ELR (cell line): ENCODE data around the gene BOC.

Source experiments
- DNase-seq: peaks from one replicate; pipeline ENCODE4 v3.0.0-alpha.2; 2015; ENCODE audit warnings: low read depth

BOC gene

GRCh38 chr3:113251817-113252216, 40.5 kb downstream of the BOC start:
- no peak for DNase-seq

GRCh38 chr3:113252553-113252952, 41.2 kb downstream of the BOC start:
- DNase-seq, result no peak

GRCh38 chr3:113253702-113254101, 42.3 kb downstream of the BOC start:
- DNase-seq, result no peak

GRCh38 chr3:113254171-113254947, 43.0 kb downstream of the BOC start:
- no peak for DNase-seq

GRCh38 chr3:113255100-113255853, 43.9 kb downstream of the BOC start:
- DNase-seq, result peak; percentile 32

- DNase-seq, result no peak
These were observed 44.7 kb downstream of the BOC start for GRCh38 chr3:113255854-113256615.

- no peak for DNase-seq
These were observed 47.0 kb downstream of the BOC start for GRCh38 chr3:113258361-113258760.

- DNase-seq, result no peak
These were observed 47.8 kb downstream of the BOC start for GRCh38 chr3:113259196-113259595.

- DNase-seq, result no peak
These were observed 49.8 kb downstream of the BOC start for GRCh38 chr3:113261063-113261625.

GRCh38 chr3:113261626-113262303, 50.4 kb downstream of the BOC start:
- DNase-seq, result no peak

GRCh38 chr3:113262304-113262665, 50.9 kb downstream of the BOC start:
- no peak for DNase-seq

GRCh38 chr3:113263020-113263419, 51.7 kb downstream of the BOC start:
- no peak for DNase-seq

- DNase-seq, result no peak
These were observed 52.4 kb downstream of the BOC start for GRCh38 chr3:113263778-113264177.

GRCh38 chr3:113264283-113265131, 53.1 kb downstream of the BOC start:
- no peak for DNase-seq

GRCh38 chr3:113265231-113265630, 53.9 kb downstream of the BOC start:
- no peak for DNase-seq

GRCh38 chr3:113266738-113267137, 55.4 kb downstream of the BOC start:
- DNase-seq, result no peak

GRCh38 chr3:113268311-113268710, 57.0 kb downstream of the BOC start:
- no peak for DNase-seq

GRCh38 chr3:113268942-113269341, 57.6 kb downstream of the BOC start:
- no peak for DNase-seq

- DNase-seq, result no peak
These were observed 58.3 kb downstream of the BOC start for GRCh38 chr3:113269661-113270060.

GRCh38 chr3:113270068-113270467, 58.7 kb downstream of the BOC start:
- DNase-seq, result no peak

- DNase-seq, result no peak
These were observed 59.4 kb downstream of the BOC start for GRCh38 chr3:113270786-113271185.
